NCI-H2107 (cell line): ENCODE data around the gene SHC4.
"Not testable (repeated sequence)": the region's sequence is repeated elsewhere in the genome, so short reads cannot be mapped to it uniquely, and the experiment has no call there.

ENCODE experiments used
- DNase-seq: peaks from one replicate; lab custom pipeline; 2025; lab: John Stamatoyannopoulos, UW

Gene SHC4

GRCh38 chr15:48796521-48796920 lies 167.2 kb downstream of the SHC4 start:
- no peak for DNase-seq

GRCh38 chr15:48795901-48796300 lies 167.8 kb downstream of the SHC4 start:
- DNase-seq = no peak

- no peak for DNase-seq
These were observed 169.0 kb downstream of the SHC4 start for GRCh38 chr15:48794697-48795134.

GRCh38 chr15:48792408-48792807 lies 171.3 kb downstream of the SHC4 start:
- no peak for DNase-seq

GRCh38 chr15:48790466-48791115 lies 173.1 kb downstream of the SHC4 start:
- not testable (repeated sequence) for DNase-seq

GRCh38 chr15:48785712-48786111 lies 178.0 kb downstream of the SHC4 start:
- no peak for DNase-seq

- DNase-seq = no peak
These were observed 178.5 kb downstream of the SHC4 start for GRCh38 chr15:48785195-48785594.

- no peak for DNase-seq
These were observed 179.0 kb downstream of the SHC4 start for GRCh38 chr15:48784756-48785155.

GRCh38 chr15:48782911-48783310 lies 180.8 kb downstream of the SHC4 start:
- DNase-seq = no peak

GRCh38 chr15:48781481-48782081 lies 182.1 kb downstream of the SHC4 start:
- DNase-seq = no peak

GRCh38 chr15:48781017-48781416 lies 182.7 kb downstream of the SHC4 start:
- DNase-seq = no peak

GRCh38 chr15:48778331-48778730 lies 185.4 kb downstream of the SHC4 start:
- DNase-seq = no peak

- no peak for DNase-seq
These were observed 185.9 kb downstream of the SHC4 start for GRCh38 chr15:48777645-48778330.

GRCh38 chr15:48775546-48775945 lies 188.2 kb downstream of the SHC4 start:
- no peak for DNase-seq

- DNase-seq = no peak
These were observed 189.2 kb downstream of the SHC4 start for GRCh38 chr15:48774484-48774883.
